ENCODE data around the gene CCDC33.

Gene CCDC33

GRCh38 chr15:74235962-74236361 is at the start of gene CCDC33:
TSS of gene CCDC33 (plus strand) at chr15:74236326. CDS start at chr15:74236720, 394 bp downstream.
- no peaks in the 10 kb centered on the region for H3K36me3 ChIP-seq (ENCODE audit: control insufficient read depth in 2 of 2, insufficient read depth in 2 of 2, low read length in 2 of 2)
- peaks cover 2 to 16% of the 10 kb centered on the region in 2 donors for H3K4me1 ChIP-seq (ENCODE audit: control insufficient read depth in 2 of 2, insufficient read depth in 2 of 2, low read length in 2 of 2)
- H3K27me3 ChIP-seq (ENCODE audit: control insufficient read depth in 2 of 2, insufficient read depth in 2 of 2, low read length in 2 of 2): no peaks in the 10 kb centered on the region
- no peaks in the 10 kb centered on the region for H3K9me3 ChIP-seq (ENCODE audit: control insufficient read depth in 2 of 2, low read length in 2 of 2)
- H3K9ac ChIP-seq (ENCODE audit: low read depth in 1 of 2, low read length in 2 of 2): no peak within 1 kb of the TSS
- no peak within 1 kb of the TSS for H3K4me3 ChIP-seq (ENCODE audit: low read length in 2 of 2)
- H3K27ac ChIP-seq (ENCODE audit: low read depth in 2 of 2, low read length in 2 of 2): peak within 1 kb of the TSS in 1 of 2 donors; percentile 53

GRCh38 chr15:74188216-74188615 is 47.9 kb upstream of the CCDC33 start:
- Histone ChIP-seq H3K9me3 (ENCODE audit: control insufficient read depth in 2 of 2, low read length in 2 of 2) (no peaks in the 10 kb centered on the region), H3K4me1 (ENCODE audit: control insufficient read depth in 2 of 2, insufficient read depth in 2 of 2, low read length in 2 of 2) (no peaks in the 10 kb centered on the region), H3K27me3 (ENCODE audit: control insufficient read depth in 2 of 2, insufficient read depth in 2 of 2, low read length in 2 of 2) (no peaks in the 10 kb centered on the region), H3K9ac (ENCODE audit: low read depth in 1 of 2, low read length in 2 of 2) (no peak overlapping the region), H3K4me3 (ENCODE audit: low read length in 2 of 2) (no peak overlapping the region), H3K27ac (ENCODE audit: low read depth in 2 of 2, low read length in 2 of 2) (no peak overlapping the region), H3K36me3 (ENCODE audit: control insufficient read depth in 2 of 2, insufficient read depth in 2 of 2, low read length in 2 of 2) (no peaks in the 10 kb centered on the region)

GRCh38 chr15:74191798-74192197 is 44.3 kb upstream of the CCDC33 start:
- Histone ChIP-seq H3K27me3 (ENCODE audit: control insufficient read depth in 2 of 2, insufficient read depth in 2 of 2, low read length in 2 of 2) (no peaks in the 10 kb centered on the region), H3K9ac (ENCODE audit: low read depth in 1 of 2, low read length in 2 of 2) (no peak overlapping the region), H3K9me3 (ENCODE audit: control insufficient read depth in 2 of 2, low read length in 2 of 2) (no peaks in the 10 kb centered on the region), H3K36me3 (ENCODE audit: control insufficient read depth in 2 of 2, insufficient read depth in 2 of 2, low read length in 2 of 2) (no peaks in the 10 kb centered on the region), H3K4me3 (ENCODE audit: low read length in 2 of 2) (no peak overlapping the region), H3K4me1 (ENCODE audit: control insufficient read depth in 2 of 2, insufficient read depth in 2 of 2, low read length in 2 of 2) (peaks cover 8 to 11% of the 10 kb centered on the region in 2 donors), H3K27ac (ENCODE audit: low read depth in 2 of 2, low read length in 2 of 2) (no peak overlapping the region)

GRCh38 chr15:74192751-74193150 is 43.4 kb upstream of the CCDC33 start:
- no peak overlapping the region for H3K4me3 ChIP-seq (ENCODE audit: low read length in 2 of 2)
- H3K9me3 ChIP-seq (ENCODE audit: control insufficient read depth in 2 of 2, low read length in 2 of 2): no peaks in the 10 kb centered on the region
- no peaks in the 10 kb centered on the region for H3K36me3 ChIP-seq (ENCODE audit: control insufficient read depth in 2 of 2, insufficient read depth in 2 of 2, low read length in 2 of 2)
- no peak overlapping the region for H3K9ac ChIP-seq (ENCODE audit: low read depth in 1 of 2, low read length in 2 of 2)
- no peak overlapping the region for H3K27ac ChIP-seq (ENCODE audit: low read depth in 2 of 2, low read length in 2 of 2)
- no peaks in the 10 kb centered on the region for H3K27me3 ChIP-seq (ENCODE audit: control insufficient read depth in 2 of 2, insufficient read depth in 2 of 2, low read length in 2 of 2)
- H3K4me1 ChIP-seq (ENCODE audit: control insufficient read depth in 2 of 2, insufficient read depth in 2 of 2, low read length in 2 of 2): peaks cover 10 to 13% of the 10 kb centered on the region in 2 donors

GRCh38 chr15:74193299-74193718 is 42.8 kb upstream of the CCDC33 start:
- Histone ChIP-seq H3K9ac (ENCODE audit: low read depth in 1 of 2, low read length in 2 of 2) (no peak overlapping the region), H3K27me3 (ENCODE audit: control insufficient read depth in 2 of 2, insufficient read depth in 2 of 2, low read length in 2 of 2) (no peaks in the 10 kb centered on the region), H3K4me1 (ENCODE audit: control insufficient read depth in 2 of 2, insufficient read depth in 2 of 2, low read length in 2 of 2) (peaks cover 10 to 13% of the 10 kb centered on the region in 2 donors), H3K27ac (ENCODE audit: low read depth in 2 of 2, low read length in 2 of 2) (no peak overlapping the region), H3K36me3 (ENCODE audit: control insufficient read depth in 2 of 2, insufficient read depth in 2 of 2, low read length in 2 of 2) (no peaks in the 10 kb centered on the region), H3K9me3 (ENCODE audit: control insufficient read depth in 2 of 2, low read length in 2 of 2) (no peaks in the 10 kb centered on the region), H3K4me3 (ENCODE audit: low read length in 2 of 2) (no peak overlapping the region)

- peaks cover 10 to 13% of the 10 kb centered on the region in 2 donors for H3K4me1 ChIP-seq (ENCODE audit: control insufficient read depth in 2 of 2, insufficient read depth in 2 of 2, low read length in 2 of 2)
- H3K4me3 ChIP-seq (ENCODE audit: low read length in 2 of 2): no peak overlapping the region
- H3K9ac ChIP-seq (ENCODE audit: low read depth in 1 of 2, low read length in 2 of 2): no peak overlapping the region
- H3K9me3 ChIP-seq (ENCODE audit: control insufficient read depth in 2 of 2, low read length in 2 of 2): no peaks in the 10 kb centered on the region
- no peaks in the 10 kb centered on the region for H3K27me3 ChIP-seq (ENCODE audit: control insufficient read depth in 2 of 2, insufficient read depth in 2 of 2, low read length in 2 of 2)
- H3K36me3 ChIP-seq (ENCODE audit: control insufficient read depth in 2 of 2, insufficient read depth in 2 of 2, low read length in 2 of 2): no peaks in the 10 kb centered on the region
- H3K27ac ChIP-seq (ENCODE audit: low read depth in 2 of 2, low read length in 2 of 2): no peak overlapping the region
Measured at GRCh38 chr15:74193905-74194304, 42.2 kb upstream of the CCDC33 start.

- H3K36me3 ChIP-seq (ENCODE audit: control insufficient read depth in 2 of 2, insufficient read depth in 2 of 2, low read length in 2 of 2): no peaks in the 10 kb centered on the region
- no peak overlapping the region for H3K4me3 ChIP-seq (ENCODE audit: low read length in 2 of 2)
- H3K9ac ChIP-seq (ENCODE audit: low read depth in 1 of 2, low read length in 2 of 2): no peak overlapping the region
- H3K27me3 ChIP-seq (ENCODE audit: control insufficient read depth in 2 of 2, insufficient read depth in 2 of 2, low read length in 2 of 2): no peaks in the 10 kb centered on the region
- peaks cover 10 to 13% of the 10 kb centered on the region in 2 donors for H3K4me1 ChIP-seq (ENCODE audit: control insufficient read depth in 2 of 2, insufficient read depth in 2 of 2, low read length in 2 of 2)
- H3K9me3 ChIP-seq (ENCODE audit: control insufficient read depth in 2 of 2, low read length in 2 of 2): no peaks in the 10 kb centered on the region
- H3K27ac ChIP-seq (ENCODE audit: low read depth in 2 of 2, low read length in 2 of 2): no peak overlapping the region
Measured at GRCh38 chr15:74194572-74195559, 41.3 kb upstream of the CCDC33 start.

GRCh38 chr15:74196175-74196574 is 40.0 kb upstream of the CCDC33 start:
- H3K27ac ChIP-seq (ENCODE audit: low read depth in 2 of 2, low read length in 2 of 2): no peak overlapping the region
- no peaks in the 10 kb centered on the region for H3K9me3 ChIP-seq (ENCODE audit: control insufficient read depth in 2 of 2, low read length in 2 of 2)
- H3K4me1 ChIP-seq (ENCODE audit: control insufficient read depth in 2 of 2, insufficient read depth in 2 of 2, low read length in 2 of 2): peaks cover 10 to 14% of the 10 kb centered on the region in 2 donors
- no peaks in the 10 kb centered on the region for H3K27me3 ChIP-seq (ENCODE audit: control insufficient read depth in 2 of 2, insufficient read depth in 2 of 2, low read length in 2 of 2)
- H3K9ac ChIP-seq (ENCODE audit: low read depth in 1 of 2, low read length in 2 of 2): no peak overlapping the region
- H3K36me3 ChIP-seq (ENCODE audit: control insufficient read depth in 2 of 2, insufficient read depth in 2 of 2, low read length in 2 of 2): no peaks in the 10 kb centered on the region
- H3K4me3 ChIP-seq (ENCODE audit: low read length in 2 of 2): no peak overlapping the region

- H3K27ac ChIP-seq (ENCODE audit: low read depth in 2 of 2, low read length in 2 of 2): no peak overlapping the region
- no peaks in the 10 kb centered on the region for H3K36me3 ChIP-seq (ENCODE audit: control insufficient read depth in 2 of 2, insufficient read depth in 2 of 2, low read length in 2 of 2)
- H3K4me1 ChIP-seq (ENCODE audit: control insufficient read depth in 2 of 2, insufficient read depth in 2 of 2, low read length in 2 of 2): peaks cover 10 to 14% of the 10 kb centered on the region in 2 donors
- no peak overlapping the region for H3K9ac ChIP-seq (ENCODE audit: low read depth in 1 of 2, low read length in 2 of 2)
- H3K27me3 ChIP-seq (ENCODE audit: control insufficient read depth in 2 of 2, insufficient read depth in 2 of 2, low read length in 2 of 2): no peaks in the 10 kb centered on the region
- H3K4me3 ChIP-seq (ENCODE audit: low read length in 2 of 2): no peak overlapping the region
- H3K9me3 ChIP-seq (ENCODE audit: control insufficient read depth in 2 of 2, low read length in 2 of 2): no peaks in the 10 kb centered on the region
Measured at GRCh38 chr15:74197176-74197965, 38.8 kb upstream of the CCDC33 start.

GRCh38 chr15:74199297-74199652 is 36.9 kb upstream of the CCDC33 start:
- H3K4me1 ChIP-seq (ENCODE audit: control insufficient read depth in 2 of 2, insufficient read depth in 2 of 2, low read length in 2 of 2): peaks cover 10 to 14% of the 10 kb centered on the region in 2 donors
- no peak overlapping the region for H3K4me3 ChIP-seq (ENCODE audit: low read length in 2 of 2)

More at GRCh38 chr15:74199297-74199652, 36.9 kb upstream of the CCDC33 start:
- H3K27me3 ChIP-seq (ENCODE audit: control insufficient read depth in 2 of 2, insufficient read depth in 2 of 2, low read length in 2 of 2): no peaks in the 10 kb centered on the region
- no peaks in the 10 kb centered on the region for H3K9me3 ChIP-seq (ENCODE audit: control insufficient read depth in 2 of 2, low read length in 2 of 2)
- H3K27ac ChIP-seq (ENCODE audit: low read depth in 2 of 2, low read length in 2 of 2): no peak overlapping the region
- H3K36me3 ChIP-seq (ENCODE audit: control insufficient read depth in 2 of 2, insufficient read depth in 2 of 2, low read length in 2 of 2): no peaks in the 10 kb centered on the region
- H3K9ac ChIP-seq (ENCODE audit: low read depth in 1 of 2, low read length in 2 of 2): no peak overlapping the region
